ENCODE data around the gene TBC1D25.

Gene TBC1D25

GRCh38 chrX:48598614-48599013 is 59.1 kb downstream of the TBC1D25 start:
- no peak for DNase-seq

DNA sequence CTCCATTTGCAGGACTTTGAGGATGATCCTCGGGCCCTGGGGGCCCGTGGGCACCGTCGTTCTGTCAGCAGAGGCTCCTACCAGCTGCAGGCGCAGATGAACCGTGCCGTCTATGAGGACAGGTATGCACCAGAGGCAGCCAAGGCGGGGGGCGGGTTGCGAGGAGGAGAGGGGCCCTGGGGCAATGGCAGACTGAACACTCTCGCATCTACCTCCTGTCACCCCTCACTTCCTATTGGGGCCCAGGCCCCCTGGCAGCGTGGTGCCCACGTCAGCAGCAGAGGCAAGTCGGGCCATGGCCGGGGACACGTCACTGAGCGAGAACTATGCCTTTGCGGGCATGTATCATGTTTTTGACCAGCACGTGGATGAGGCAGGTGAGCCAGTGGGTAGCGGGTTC is 59.8 kb downstream of the TBC1D25 start:
- DNase-seq = no peak

GRCh38 chrX:48600226-48600625 is 60.7 kb downstream of the TBC1D25 start:
- DNase-seq = no peak

GRCh38 chrX:48601741-48602394 is 62.4 kb downstream of the TBC1D25 start:
- DNase-seq = no peak

GRCh38 chrX:48604701-48605100 is 65.2 kb downstream of the TBC1D25 start:
- DNase-seq = no peak

DNA sequence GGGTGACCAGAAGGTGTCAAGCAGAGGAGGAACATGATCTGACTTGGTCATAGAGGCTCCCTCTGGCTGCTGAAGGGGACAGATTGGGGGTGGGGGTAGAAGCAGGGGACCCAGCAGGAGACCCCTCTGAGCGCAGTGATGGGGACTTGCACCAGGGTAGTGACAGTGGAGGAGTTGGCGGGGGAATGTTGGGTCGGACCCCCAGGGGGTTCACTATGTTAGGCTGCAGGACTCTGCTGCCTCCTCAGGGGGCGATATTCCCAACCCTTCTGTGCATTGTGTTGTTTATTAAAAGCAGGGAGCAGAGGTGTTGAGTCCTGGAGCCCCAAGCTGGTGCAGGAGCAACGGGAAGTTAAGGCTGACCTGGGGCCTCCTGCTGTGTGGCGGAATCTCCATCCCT is 66.6 kb downstream of the TBC1D25 start:
- DNase-seq = no peak

DNA sequence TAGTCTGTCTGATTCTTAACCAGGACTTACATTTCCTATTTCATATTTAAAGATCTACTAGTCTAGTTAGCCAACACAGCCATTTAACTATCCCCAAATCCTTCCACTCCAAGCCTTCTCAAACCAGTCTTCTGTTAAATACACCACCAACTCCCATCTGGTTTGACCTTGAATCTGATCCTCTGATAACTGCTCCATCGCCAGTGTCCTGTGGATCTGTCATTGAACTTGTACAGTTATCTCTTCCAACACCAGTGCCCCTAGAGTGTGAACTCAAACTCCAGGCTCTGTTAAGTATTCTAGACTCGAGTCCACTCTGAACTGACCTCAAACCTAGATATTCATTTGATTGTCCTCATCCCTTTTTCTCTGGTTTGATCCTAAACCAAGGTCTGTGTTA is 72.2 kb downstream of the TBC1D25 start:
- no peak for DNase-seq

Data from right kidney (tissue), 1 donor.